GM21367 (cell line): ENCODE results near the gene ZNG1A.
"Not testable (repeated sequence)": the region's sequence is repeated elsewhere in the genome, so short reads cannot be mapped to it uniquely, and the experiment has no call there.

ENCODE experiments used
- ATAC-seq: cut with Tn5 transposase; IDR thresholded peaks from one replicate; pipeline ENCODE4 v1.9.1; 2021; ENCODE audit not compliant: unreplicated experiment

ZNG1A gene

GRCh38 chr9:178140-178825 is 573 bp downstream of the ZNG1A start:
- ATAC-seq, result not testable (repeated sequence)

DNA sequence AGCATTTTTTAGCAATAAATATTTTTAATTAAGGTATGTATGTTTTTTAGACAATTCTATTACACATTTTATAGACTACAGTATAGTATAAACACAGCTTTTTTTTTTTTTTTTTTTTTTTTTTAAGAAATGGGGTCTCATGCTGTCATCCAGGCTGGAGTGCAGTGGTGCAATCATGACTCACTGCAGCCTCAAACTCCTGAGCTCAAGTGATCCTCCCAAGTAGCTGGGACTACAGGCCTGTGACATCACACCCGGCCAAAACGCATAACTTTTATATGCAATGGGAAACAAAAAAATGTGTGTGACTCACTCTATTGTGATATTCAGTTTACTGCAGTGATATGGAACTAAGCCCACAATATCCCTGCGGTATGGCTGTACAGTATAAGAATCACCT is 9.1 kb downstream of the ZNG1A start:
- not testable (repeated sequence) for ATAC-seq

- ATAC-seq, result not testable (repeated sequence)
Observed at GRCh38 chr9:159871-160270, 19.0 kb downstream of the ZNG1A start.

- not testable (repeated sequence) for ATAC-seq
Observed at GRCh38 chr9:151173-151572, 27.7 kb downstream of the ZNG1A start.

DNA sequence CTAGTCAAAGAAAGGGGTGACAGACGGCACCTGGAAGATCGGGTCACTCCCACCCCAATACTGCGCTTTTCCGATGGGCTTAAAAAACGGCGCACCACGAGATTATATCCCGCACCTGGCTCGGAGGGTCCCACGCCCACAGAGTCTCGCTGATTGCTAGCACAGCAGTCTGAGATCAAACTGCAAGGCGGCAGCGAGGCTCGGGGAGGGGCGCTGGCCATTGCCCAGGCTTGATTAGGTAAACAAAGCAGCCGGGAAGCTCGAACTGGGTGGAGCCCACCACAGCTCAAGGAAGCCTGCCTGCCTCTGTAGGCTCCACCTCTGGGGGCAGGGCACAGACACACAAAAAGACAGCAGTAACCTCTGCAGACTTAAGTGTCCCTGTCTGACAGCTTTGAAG is 39.0 kb downstream of the ZNG1A start:
- ATAC-seq, result not testable (repeated sequence)

DNA sequence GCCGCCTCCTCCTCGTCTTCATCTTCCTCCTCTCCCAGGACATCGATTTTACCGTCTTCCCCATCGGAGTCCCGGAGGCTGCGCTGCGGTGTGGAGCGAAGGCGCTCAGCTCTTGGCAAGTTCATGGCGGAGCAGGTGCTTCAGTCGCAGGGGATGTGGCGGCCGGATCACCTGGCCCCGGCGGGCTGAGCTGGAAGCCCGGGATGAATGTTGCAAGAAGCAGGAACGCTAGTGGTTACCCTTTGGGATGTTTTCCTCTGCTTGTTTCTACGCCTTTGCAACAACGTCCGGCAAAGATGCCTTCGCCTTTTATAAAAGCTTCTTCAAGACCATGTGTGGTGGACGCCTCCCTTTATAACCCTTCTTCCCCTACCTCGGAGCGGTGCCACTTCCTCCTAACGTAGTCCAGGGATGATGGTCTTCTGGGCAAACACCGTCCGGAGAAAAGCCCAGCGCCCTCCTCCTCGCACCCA is 60.8 kb downstream of the ZNG1A start, which contains the start of gene FOXD4:
Gene FOXD4 (minus strand): TSS at position 423 of the 473 bp plus-strand sequence. CDS start 298 bp downstream, at position 125.
- ATAC-seq, result not testable (repeated sequence)

GRCh38 chr9:117144-117994 is 61.5 kb downstream of the ZNG1A start:
- ATAC-seq, result not testable (repeated sequence)

DNA sequence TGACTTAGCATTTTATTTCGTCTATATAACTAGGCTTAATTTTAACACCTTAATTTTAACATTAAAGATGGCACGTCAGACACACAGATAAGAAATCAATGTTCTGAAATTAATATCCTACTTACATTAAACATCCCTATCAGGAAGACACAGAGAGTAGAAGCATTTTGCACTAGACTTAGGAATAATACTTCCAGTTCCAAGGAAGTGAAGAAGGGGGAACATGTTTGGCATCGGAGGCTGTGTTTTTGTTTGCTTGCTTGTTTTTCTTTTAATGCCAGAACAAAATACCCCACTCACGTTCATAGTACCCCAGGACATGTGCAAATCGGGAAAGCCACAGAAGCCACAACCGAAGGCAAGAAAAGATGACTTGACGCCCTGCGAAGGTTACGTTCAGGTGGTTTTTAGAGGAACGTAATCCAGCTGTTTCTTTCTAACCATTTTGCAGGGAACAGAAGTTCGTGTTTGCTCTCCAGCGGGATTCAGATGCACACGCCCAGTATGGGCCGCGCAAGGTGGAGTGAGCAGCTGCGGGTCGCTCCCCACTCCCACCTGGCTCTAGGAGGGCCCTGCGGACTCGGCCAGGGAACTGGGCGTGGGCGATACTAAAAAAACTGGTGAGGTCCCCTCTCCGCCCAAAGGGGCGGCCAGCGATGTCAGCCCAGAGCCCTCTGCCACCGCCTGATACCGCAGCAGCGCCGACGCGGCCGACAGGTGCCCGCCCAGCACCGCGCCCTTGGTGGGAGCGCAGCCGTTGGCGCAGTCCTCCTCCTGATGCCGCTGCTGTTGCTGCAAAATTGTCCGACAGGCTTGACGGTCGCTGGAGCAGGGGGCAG is 62.4 kb downstream of the ZNG1A start:
- ATAC-seq, result not testable (repeated sequence)

DNA sequence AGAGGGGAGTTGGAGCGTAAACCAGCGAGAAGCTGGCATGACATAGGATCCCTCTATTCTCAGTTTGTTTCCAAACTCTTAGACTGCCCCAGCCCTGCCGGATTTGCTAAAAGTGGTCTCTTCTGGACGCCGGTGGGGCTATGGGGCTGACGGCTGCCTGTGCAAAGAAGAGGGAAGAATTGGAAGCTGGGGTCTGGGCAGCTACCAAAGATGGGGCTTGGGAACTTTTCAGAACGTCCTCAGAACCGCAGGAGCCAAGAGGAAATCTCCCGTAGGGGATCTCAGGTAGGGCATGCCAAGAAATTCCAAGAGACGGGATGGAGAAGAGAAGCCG is 63.8 kb downstream of the ZNG1A start:
- not testable (repeated sequence) for ATAC-seq

GRCh38 chr9:114267-115117 is 64.4 kb downstream of the ZNG1A start:
- not testable (repeated sequence) for ATAC-seq

- not testable (repeated sequence) for ATAC-seq
Observed at GRCh38 chr9:113468-114266, 65.2 kb downstream of the ZNG1A start.

DNA sequence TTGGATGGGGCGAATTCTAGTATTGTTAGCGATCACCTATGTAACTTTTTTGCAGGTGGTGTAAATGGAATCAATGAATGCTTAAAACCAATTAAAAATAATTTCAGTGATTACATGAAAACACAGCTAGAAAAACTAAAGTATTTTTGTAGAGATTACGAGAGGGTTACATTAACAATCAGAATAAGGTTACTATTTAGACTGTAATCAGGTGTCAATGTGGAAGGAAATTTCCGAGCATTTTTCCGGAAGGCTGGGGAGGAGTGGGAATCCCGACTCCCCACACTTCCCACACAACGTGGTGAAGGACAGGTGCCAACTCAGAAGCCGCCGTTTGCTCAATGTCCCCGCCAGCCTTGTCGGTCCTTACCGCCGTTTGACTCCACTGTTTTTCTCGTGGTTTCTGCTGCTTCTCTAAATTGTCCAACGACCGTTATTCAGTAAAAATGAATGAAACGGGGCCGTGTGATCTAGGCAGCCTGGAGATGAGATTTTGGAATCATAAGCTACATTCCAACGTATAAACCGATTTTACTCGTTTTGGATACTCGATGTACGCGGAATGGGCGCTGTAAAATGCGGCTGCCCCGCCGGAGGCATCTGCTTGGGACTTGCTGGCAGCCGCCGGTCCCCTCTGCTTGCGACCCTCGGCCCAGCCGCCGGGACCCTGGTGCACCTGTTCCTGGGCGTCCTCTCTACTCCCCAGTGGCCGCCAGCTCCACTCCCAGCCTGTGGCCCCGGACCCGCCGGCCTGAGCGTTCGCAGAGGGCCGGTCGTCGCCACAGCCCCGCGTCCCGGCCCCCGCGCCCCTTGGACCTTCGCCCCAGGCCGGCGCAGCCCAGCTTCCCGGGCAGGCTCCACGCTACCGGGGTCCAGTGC is 66.0 kb downstream of the ZNG1A start:
- ATAC-seq, result not testable (repeated sequence)

- not testable (repeated sequence) for ATAC-seq
Observed at GRCh38 chr9:110672-111071, 68.2 kb downstream of the ZNG1A start.

DNA sequence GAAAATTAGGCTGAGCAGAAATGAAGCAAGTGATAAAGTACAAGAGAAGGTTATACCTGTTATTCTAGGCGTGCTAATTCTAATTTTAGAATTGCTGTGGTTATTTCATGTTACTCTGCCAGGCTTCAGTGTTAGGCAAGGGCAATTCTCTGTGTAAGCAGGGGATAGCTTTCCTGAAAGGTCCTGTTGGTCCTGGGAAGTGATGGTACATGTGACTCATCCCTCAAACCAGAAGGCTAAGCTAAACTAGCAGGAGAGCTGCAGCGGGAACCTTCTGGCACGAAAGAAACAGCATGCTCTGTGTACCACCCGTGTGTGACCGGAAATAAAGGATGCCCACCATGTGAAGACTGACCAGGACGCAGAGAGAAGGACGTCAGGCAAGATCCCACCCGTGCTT is 69.3 kb downstream of the ZNG1A start:
- not testable (repeated sequence) for ATAC-seq

DNA sequence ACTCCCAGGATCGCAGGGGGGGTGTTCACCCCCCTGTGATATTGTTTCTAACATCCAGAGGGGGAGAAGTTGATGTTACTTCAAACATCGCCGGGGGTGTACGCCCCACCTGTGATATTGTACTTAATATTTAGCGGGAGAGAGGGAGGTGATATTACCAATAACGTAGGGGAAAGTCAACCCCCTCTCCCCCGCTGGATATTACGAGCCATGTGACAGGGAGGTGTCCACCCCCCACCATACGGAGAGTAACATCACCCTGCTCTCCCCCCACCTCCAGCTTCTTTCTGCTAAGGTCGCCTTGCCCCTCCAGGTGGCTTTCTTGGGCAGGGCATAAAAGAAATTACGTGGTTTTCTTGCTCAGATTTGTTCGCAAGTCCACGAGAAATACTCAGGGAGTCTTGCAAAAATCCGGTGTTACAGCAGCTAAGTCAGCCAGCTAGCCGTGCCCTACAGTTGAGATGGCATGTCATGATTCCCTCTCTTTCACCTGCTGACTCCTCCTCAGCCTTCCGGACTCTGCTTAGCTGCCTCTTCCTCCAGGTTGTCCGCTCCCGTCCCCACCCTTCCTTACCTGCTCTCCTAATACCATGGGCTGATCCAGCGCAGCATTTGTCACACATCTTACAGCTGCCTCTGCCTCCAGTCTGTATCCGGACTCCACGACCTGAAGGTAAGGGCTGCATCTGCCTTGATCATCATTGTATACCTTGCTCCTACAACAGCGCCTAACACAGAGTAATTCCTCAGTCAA is 69.9 kb downstream of the ZNG1A start:
- not testable (repeated sequence) for ATAC-seq

GRCh38 chr9:105991-106390 is 72.9 kb downstream of the ZNG1A start:
- not testable (repeated sequence) for ATAC-seq

GRCh38 chr9:100430-100829 is 78.4 kb downstream of the ZNG1A start:
- not testable (repeated sequence) for ATAC-seq

GRCh38 chr9:99867-100266 is 79.0 kb downstream of the ZNG1A start:
- not testable (repeated sequence) for ATAC-seq
